HCT116 (cell line): ENCODE data around the gene TMCO4. TPM values are rescaled to one million over a fixed set of nuclear protein-coding genes. Genes with fewer than 3 reads are reported as not detected.

ENCODE experiments used
- ATAC-seq: fragments of 200-7000 bp; cut with Tn5 transposase; 2 replicates; pipeline ENCODE4 v1.9.1; 2020; ENCODE audit warnings: mild to moderate bottlenecking, moderate library complexity
- BruUV-seq: library from RNA; stranded (reverse); fragments of 400-500 nt; replicated peaks from 2 replicates; lab custom pipeline; 2021; lab: Mats Ljungman, UMichigan
- CTCF ChIA-PET: fragments of 300-600 bp; sonication (Branson Sonifier 250); formaldehyde crosslinking; loops from one replicate; lab custom pipeline; 2021; ENCODE audit warnings: antibody characterized with exemption; lab: Charles Lee
- POLR2A ChIA-PET: fragments of 300-600, 350-600 bp; sonication (Branson Sonifier 250); formaldehyde crosslinking; loops from one replicate; lab custom pipeline; 2021; ENCODE audit warnings: antibody characterized with exemption; lab: Charles Lee
- RAD21 ChIA-PET, 2 experiments: fragments of 300-600 bp; sonication (Branson Sonifier 250); formaldehyde crosslinking; loops; one replicate each; lab custom pipeline; 2023; ENCODE audit warnings: low total read pairs in 2 of 2; ENCODE audit not compliant: uncharacterized antibody in 2 of 2, unreplicated experiment in 2 of 2, low non-redundant PET in 1 of 2; lab: Charles Lee
- DNase-seq: peaks from one replicate; pipeline ENCODE4 v3.0.0-alpha.2; 2010; ENCODE audit warnings: low read depth, low spot score
- H2AFZ ChIP-seq: fragments of 200-600 bp; shearing (Covaris generic), sonication (generic); 2 replicates; pipeline ENCODE4 v1.6.1; 2017; ENCODE audit warnings: low read depth, mixed run types, mixed read lengths, antibody characterized with exemption, low read length; ENCODE audit not compliant: poor library complexity, severe bottlenecking
- H3K27ac ChIP-seq: 2 replicates; pipeline ENCODE4 v1.5.1; 2012; ENCODE audit warnings: low read depth, low read length
- H3K27me3 ChIP-seq: fragments of 200-600 bp; sonication (generic); 2 replicates; pipeline ENCODE4 v1.6.1; 2016; ENCODE audit warnings: mixed run types, low read length, mixed read lengths; ENCODE audit not compliant: insufficient read depth
- H3K36me3 ChIP-seq, 2 experiments: fragments of 200-500 bp in 1 of 2; fragments of 200-600 bp in 1 of 2; sonication (Bioruptor generic) in 1 of 2; sonication (generic) in 1 of 2; 2 replicates each; pipeline versions ENCODE4 v1.5.1 to v1.6.1; 2014 to 2016; ENCODE audit warnings: low read length in 2 of 2, inconsistent platforms in 1 of 2, mixed read lengths in 1 of 2, mixed run types in 1 of 2; ENCODE audit not compliant: insufficient read depth in 2 of 2, control insufficient read depth in 1 of 2
- H3K4me1 ChIP-seq, 2 experiments: fragments of 200-600 bp in 1 of 2; sonication (generic) in 1 of 2; 2 replicates each; pipeline versions ENCODE4 v1.5.1 to v1.6.1; 2012 to 2017; ENCODE audit warnings: low read length in 2 of 2, inconsistent platforms in 1 of 2, mild to moderate bottlenecking in 1 of 2, mixed read lengths in 1 of 2, mixed run types in 1 of 2, moderate library complexity in 1 of 2; ENCODE audit not compliant: insufficient read depth in 2 of 2, control insufficient read depth in 1 of 2
- H3K4me2 ChIP-seq: fragments of 200-600 bp; sonication (generic); 2 replicates; pipeline ENCODE4 v1.6.1; 2017; ENCODE audit warnings: mixed run types, low read length, mixed read lengths
- H3K4me3 ChIP-seq, 2 experiments: fragments of 200-600 bp in 1 of 2; sonication (generic) in 1 of 2; replicated peaks in 1 of 2; 2 replicates each; pipeline ENCODE4 v1.5.1; 2011 to 2016; ENCODE audit warnings: low read length in 2 of 2, control low read depth in 1 of 2, low read depth in 1 of 2, mild to moderate bottlenecking in 1 of 2, mixed read lengths in 1 of 2, mixed run types in 1 of 2
- H3K79me2 ChIP-seq: fragments of 200-600 bp; sonication (generic); 2 replicates; pipeline ENCODE4 v1.6.1; 2017; ENCODE audit warnings: mild to moderate bottlenecking, mixed run types, low read length, moderate library complexity, mixed read lengths; ENCODE audit not compliant: insufficient read depth
- H3K9ac ChIP-seq: fragments of 200-600 bp; sonication (generic); 2 replicates; pipeline ENCODE4 v1.6.1; 2016; ENCODE audit warnings: low read length, mixed read lengths
- H3K9me2 ChIP-seq: fragments of 200-600 bp; sonication (generic), shearing (Covaris generic); 2 replicates; pipeline ENCODE4 v1.6.1; 2017; ENCODE audit warnings: mixed run types, mild to moderate bottlenecking, moderate library complexity; ENCODE audit not compliant: insufficient read depth
- H3K9me3 ChIP-seq, 2 experiments: fragments of 200-500 bp in 1 of 2; fragments of 200-600 bp in 1 of 2; sonication (Bioruptor generic) in 1 of 2; sonication (generic) in 1 of 2; 2 replicates each; pipeline ENCODE4 v1.6.1; 2014 to 2017; ENCODE audit warnings: low read length in 2 of 2, mixed read lengths in 2 of 2, inconsistent platforms in 1 of 2, low read depth in 1 of 2, mild to moderate bottlenecking in 1 of 2, mixed run types in 1 of 2, moderate library complexity in 1 of 2; ENCODE audit not compliant: control insufficient read depth in 1 of 2, insufficient read depth in 1 of 2
- H4K20me1 ChIP-seq: fragments of 200-600 bp; sonication (generic), shearing (Covaris generic); 2 replicates; pipeline ENCODE4 v1.6.1; 2017; ENCODE audit warnings: mixed run types, mild to moderate bottlenecking, moderate library complexity; ENCODE audit not compliant: insufficient read depth
- EGR1 ChIP-seq: IDR thresholded peaks from 2 replicates; pipeline ENCODE4 v1.6.1; 2012; ENCODE audit warnings: low read depth
- ELF1 ChIP-seq: IDR thresholded peaks from 2 replicates; pipeline ENCODE4 v1.6.1; 2012; ENCODE audit warnings: low read depth, borderline replicate concordance
- FOSL1 ChIP-seq: IDR thresholded peaks from 2 replicates; pipeline ENCODE4 v1.6.1; 2012; ENCODE audit warnings: low read depth
- JUND ChIP-seq: IDR thresholded peaks from 2 replicates; pipeline ENCODE4 v1.6.1; 2012
- POLR2A ChIP-seq: IDR thresholded peaks from 2 replicates; pipeline ENCODE4 v1.7.0; 2011; ENCODE audit warnings: borderline replicate concordance; ENCODE audit not compliant: insufficient read depth, insufficient read length; ENCODE audit errors: extremely low read depth
- SIN3A ChIP-seq: IDR thresholded peaks from 2 replicates; pipeline ENCODE4 v1.6.1; 2012; ENCODE audit warnings: low read depth
- SP1 ChIP-seq: IDR thresholded peaks from 2 replicates; pipeline ENCODE4 v1.6.1; 2012; ENCODE audit warnings: low read depth
- SRF ChIP-seq: IDR thresholded peaks from 2 replicates; pipeline ENCODE4 v1.6.1; 2012; ENCODE audit warnings: low read depth
- YY1 ChIP-seq: IDR thresholded peaks from 2 replicates; pipeline ENCODE4 v1.6.1; 2011; ENCODE audit warnings: low read length, low read depth, moderate library complexity, mild to moderate bottlenecking; ENCODE audit not compliant: insufficient replicate concordance; ENCODE audit errors: extremely low read depth
- ZFX ChIP-seq: fragments of 450-650 bp; IDR thresholded peaks from 2 replicates; pipeline ENCODE4 v1.6.1; 2017
- intact Hi-C: fragments of 100-400 bp; cut with micrococcal nuclease; formaldehyde crosslinking; loops from 2 replicates; pipeline ENCODE4 v1.10.0; 2022
- total RNA-seq: library from RNA; stranded (reverse); gene quantifications from one replicate; pipeline ENCODE4 v1.2.1, GENCODE V29; 2021; ENCODE audit not compliant: unreplicated experiment
- TF ChIP-seq, protein P1 (sequence below), 3 experiments: fragments of 200-600 bp in 1 of 3; sonication (generic) in 1 of 3; IDR thresholded peaks in 2 of 3; conservative IDR thresholded peaks in 1 of 3; 2 replicates each; pipeline ENCODE4 v1.5.1; 2012 to 2017; ENCODE audit warnings: low read depth in 2 of 3, low read length in 2 of 3, antibody characterized with exemption in 1 of 3, borderline replicate concordance in 1 of 3, control low read depth in 1 of 3, mild to moderate bottlenecking in 1 of 3, mixed read lengths in 1 of 3, mixed run types in 1 of 3, moderate library complexity in 1 of 3; ENCODE audit not compliant: insufficient read depth in 1 of 3
- TF ChIP-seq, protein P2 (sequence below): IDR thresholded peaks from 2 replicates; pipeline ENCODE4 v1.6.1; 2012
- TF ChIP-seq, protein P3 (sequence below): IDR thresholded peaks from 2 replicates; pipeline ENCODE4 v1.6.1; 2012

TMCO4 gene
- total RNA-seq, 1 experiment from 2014 or later, result 12.7 TPM

DNA sequence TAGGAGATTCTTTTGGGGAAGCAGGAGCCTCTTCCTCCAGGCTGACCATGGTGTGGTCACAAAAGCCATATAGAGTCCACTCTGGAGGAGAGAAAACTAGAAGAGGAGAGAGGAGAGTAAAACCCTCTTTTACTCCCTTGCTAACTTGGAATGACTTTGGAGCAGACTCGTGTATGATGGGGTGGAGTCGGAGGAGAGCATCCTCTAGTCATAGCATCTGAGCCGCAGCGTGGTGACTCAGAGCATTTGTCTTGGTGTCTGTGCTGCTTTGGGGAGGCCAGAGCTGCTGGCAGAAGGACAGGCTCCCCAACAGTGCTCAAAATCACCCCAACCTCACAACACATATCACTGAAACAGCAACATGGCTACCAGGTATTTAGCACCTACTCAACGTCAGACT is 123.9 kb downstream of the TMCO4 start (continued):
- TF ChIP-seq, protein P1, sequence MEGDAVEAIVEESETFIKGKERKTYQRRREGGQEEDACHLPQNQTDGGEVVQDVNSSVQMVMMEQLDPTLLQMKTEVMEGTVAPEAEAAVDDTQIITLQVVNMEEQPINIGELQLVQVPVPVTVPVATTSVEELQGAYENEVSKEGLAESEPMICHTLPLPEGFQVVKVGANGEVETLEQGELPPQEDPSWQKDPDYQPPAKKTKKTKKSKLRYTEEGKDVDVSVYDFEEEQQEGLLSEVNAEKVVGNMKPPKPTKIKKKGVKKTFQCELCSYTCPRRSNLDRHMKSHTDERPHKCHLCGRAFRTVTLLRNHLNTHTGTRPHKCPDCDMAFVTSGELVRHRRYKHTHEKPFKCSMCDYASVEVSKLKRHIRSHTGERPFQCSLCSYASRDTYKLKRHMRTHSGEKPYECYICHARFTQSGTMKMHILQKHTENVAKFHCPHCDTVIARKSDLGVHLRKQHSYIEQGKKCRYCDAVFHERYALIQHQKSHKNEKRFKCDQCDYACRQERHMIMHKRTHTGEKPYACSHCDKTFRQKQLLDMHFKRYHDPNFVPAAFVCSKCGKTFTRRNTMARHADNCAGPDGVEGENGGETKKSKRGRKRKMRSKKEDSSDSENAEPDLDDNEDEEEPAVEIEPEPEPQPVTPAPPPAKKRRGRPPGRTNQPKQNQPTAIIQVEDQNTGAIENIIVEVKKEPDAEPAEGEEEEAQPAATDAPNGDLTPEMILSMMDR (IDR thresholded peaks at IDR 0.05 in 2 of 3, conservative IDR thresholded peaks at IDR 0.05 in 1 of 3; ENCODE audit: borderline replicate concordance in 1 of 3, insufficient read depth in 1 of 3, low read depth in 2 of 3, low read length in 2 of 3), result no peak
- TF ChIP-seq FOSL1, result no peak
- TF ChIP-seq, all 23 proteins: peak for 0

DNA sequence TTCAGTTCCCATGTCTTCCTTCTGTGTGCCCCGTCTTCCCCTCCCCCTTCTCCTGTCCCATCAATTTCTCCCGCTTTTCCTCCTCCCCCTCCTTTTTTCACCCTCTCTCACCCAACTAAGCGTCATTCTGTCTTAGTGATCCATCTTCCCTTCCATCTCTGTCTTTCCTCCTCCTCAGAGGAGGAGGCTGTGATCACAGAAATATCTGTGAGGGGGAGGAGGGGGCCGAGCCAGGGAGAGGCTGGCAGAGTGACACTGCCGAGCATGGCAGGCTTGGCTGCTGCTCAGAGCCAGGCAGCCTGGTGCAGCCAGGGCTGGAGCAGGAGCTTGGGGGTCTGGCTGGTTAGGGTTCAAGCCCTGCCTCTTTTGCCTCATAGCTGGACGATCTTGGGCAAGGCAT is 127.5 kb downstream of the TMCO4 start:
- no peaks in the 10 kb centered on the region for H3K9me2 ChIP-seq
- no peaks in the 10 kb centered on the region for H3K4me1 ChIP-seq
- ChIA-PET CTCF (no interaction called here), RAD21 (no interaction called here), POLR2A (no interaction called here)
- H3K9me3 ChIP-seq, result no peaks in the 10 kb centered on the region
- no peaks in the 10 kb centered on the region for H3K36me3 ChIP-seq
- no peak overlapping the region for H2AFZ ChIP-seq
- no peak overlapping the region for H3K9ac ChIP-seq
- no peak for DNase-seq
- H3K27me3 ChIP-seq, result 0 out of 2 replicates have a peak, but pooled peaks cover 5% of the 10 kb centered on the region
- TF ChIP-seq SP1, result no peak
- TF ChIP-seq SRF, result no peak
- TF ChIP-seq, protein P1 (IDR thresholded peaks at IDR 0.05 in 2 of 3, conservative IDR thresholded peaks at IDR 0.05 in 1 of 3; ENCODE audit: borderline replicate concordance in 1 of 3, insufficient read depth in 1 of 3, low read depth in 2 of 3, low read length in 2 of 3), result no peak
- TF ChIP-seq, protein P2, sequence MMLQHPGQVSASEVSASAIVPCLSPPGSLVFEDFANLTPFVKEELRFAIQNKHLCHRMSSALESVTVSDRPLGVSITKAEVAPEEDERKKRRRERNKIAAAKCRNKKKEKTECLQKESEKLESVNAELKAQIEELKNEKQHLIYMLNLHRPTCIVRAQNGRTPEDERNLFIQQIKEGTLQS, result no peak
- no peak for TF ChIP-seq ZFX
- TF ChIP-seq ELF1, result no peak
- TF ChIP-seq FOSL1, result no peak
- TF ChIP-seq POLR2A, result no peak
- TF ChIP-seq, protein P3, sequence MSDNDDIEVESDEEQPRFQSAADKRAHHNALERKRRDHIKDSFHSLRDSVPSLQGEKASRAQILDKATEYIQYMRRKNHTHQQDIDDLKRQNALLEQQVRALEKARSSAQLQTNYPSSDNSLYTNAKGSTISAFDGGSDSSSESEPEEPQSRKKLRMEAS, result no peak
- TF ChIP-seq JUND, result no peak
- TF ChIP-seq YY1, result no peak
- no peak for TF ChIP-seq EGR1
- TF ChIP-seq SIN3A, result no peak
- H3K4me2 ChIP-seq, result no peak overlapping the region
- no TSS peak for BruUV-seq
- intact Hi-C loops, result no loop called here
- no peak overlapping the region for H3K27ac ChIP-seq
- ATAC-seq, result no peak
- no peak overlapping the region for H3K4me3 ChIP-seq
- no peaks in the 10 kb centered on the region for H3K79me2 ChIP-seq
- no peaks in the 10 kb centered on the region for H4K20me1 ChIP-seq
